Measurements from ENCODE around the gene DPH2.

GRCh38 chr1:43952731-43953346 lies 17.0 kb upstream of the DPH2 start:
- no peak for TF ChIP-seq CTCF (IDR thresholded peaks at IDR 0.05)
- TF ChIP-seq POLR2A (IDR thresholded peaks at IDR 0.05), result no peak

Measured in adrenal gland (tissue), 5 donors.